Activated CD4-positive, alpha-beta T cell treated with anti-CD3 and anti-CD28 coated beads for 4 hours (primary cell): Measurements from ENCODE around the gene PDIA5.
"Not testable (repeated sequence)": the region's sequence is repeated elsewhere in the genome, so short reads cannot be mapped to it uniquely, and the experiment has no call there.

Experiments used
- DNase-seq, 2 donors: peaks; one replicate each; pipeline ENCODE4 v3.0.0-alpha.2; 2020

The PDIA5 gene

GRCh38 chr3:123096126-123096525 is 29.3 kb downstream of the PDIA5 start:
- DNase-seq, result no peak

- DNase-seq, result no peak
These were observed 29.9 kb downstream of the PDIA5 start for GRCh38 chr3:123096731-123097130.

GRCh38 chr3:123098426-123099330 is 31.9 kb downstream of the PDIA5 start:
- DNase-seq, result no peak

GRCh38 chr3:123099331-123100192 is 32.7 kb downstream of the PDIA5 start:
- DNase-seq, result no peak

GRCh38 chr3:123100193-123100776 is 33.5 kb downstream of the PDIA5 start:
- no peak for DNase-seq

GRCh38 chr3:123102249-123102648 is 35.4 kb downstream of the PDIA5 start:
- no peak for DNase-seq

- no peak for DNase-seq
These were observed 36.0 kb downstream of the PDIA5 start for GRCh38 chr3:123102826-123103225.

GRCh38 chr3:123104550-123104949 is 37.7 kb downstream of the PDIA5 start:
- DNase-seq, result no peak

- DNase-seq, result no peak
These were observed 38.7 kb downstream of the PDIA5 start for GRCh38 chr3:123105201-123106189.

GRCh38 chr3:123110282-123110975 is 43.6 kb downstream of the PDIA5 start:
- DNase-seq, result no peak

- DNase-seq, result no peak
These were observed 44.3 kb downstream of the PDIA5 start for GRCh38 chr3:123110976-123111615.

- DNase-seq, result no peak
These were observed 44.8 kb downstream of the PDIA5 start for GRCh38 chr3:123111640-123112039.

- no peak for DNase-seq
These were observed 45.4 kb downstream of the PDIA5 start for GRCh38 chr3:123112232-123112631.

- not testable (repeated sequence) for DNase-seq
These were observed 45.8 kb downstream of the PDIA5 start for GRCh38 chr3:123112656-123113055.

GRCh38 chr3:123113889-123114450 is 47.1 kb downstream of the PDIA5 start:
- no peak for DNase-seq

GRCh38 chr3:123116116-123116515 is 49.3 kb downstream of the PDIA5 start:
- no peak for DNase-seq

GRCh38 chr3:123119388-123119787 is 52.6 kb downstream of the PDIA5 start:
- no peak for DNase-seq

- DNase-seq, result no peak
These were observed 53.0 kb downstream of the PDIA5 start for GRCh38 chr3:123119802-123120201.

GRCh38 chr3:123120573-123120972 is 53.7 kb downstream of the PDIA5 start:
- DNase-seq, result no peak

GRCh38 chr3:123122057-123122456 is 55.2 kb downstream of the PDIA5 start:
- DNase-seq, result no peak
